IMR-90 (cell line): ENCODE results near the gene CIITA. TPM values are rescaled to one million over a fixed set of nuclear protein-coding genes. Genes with fewer than 3 reads are reported as not detected.

Source experiments
- ATAC-seq: fragments of 200-7000 bp; cut with Tn5 transposase; 2 replicates; pipeline ENCODE4 v1.9.1; 2020; ENCODE audit warnings: low read depth, mild to moderate bottlenecking, moderate library complexity
- BruUV-seq: library from RNA; stranded (reverse); fragments of 400-500 nt; replicated peaks from 2 replicates; lab custom pipeline; 2021; lab: Mats Ljungman, UMichigan
- CTCF ChIA-PET: fragments of 300-600 bp; formaldehyde crosslinking; extraction: SDS; loops from one replicate; lab custom pipeline; 2021; ENCODE audit warnings: antibody characterized with exemption; lab: Yijun Ruan, JAX
- POLR2A ChIA-PET: fragments of 300-600 bp; sonication (Branson Sonifier 250); formaldehyde crosslinking; loops from one replicate; lab custom pipeline; 2022; ENCODE audit warnings: antibody characterized with exemption; ENCODE audit not compliant: unreplicated experiment; lab: Charles Lee
- DNase-seq: peaks from one replicate; pipeline ENCODE4 v3.0.0; 2013
- H2AFZ ChIP-seq: replicated peaks from 2 replicates; pipeline ENCODE3; 2013; ENCODE audit warnings: low read length, mild to moderate bottlenecking; ENCODE audit not compliant: poor library complexity
- H2AK5ac ChIP-seq: 2 replicates; pipeline ENCODE4 v1.6.1; 2013; ENCODE audit warnings: low read depth, low read length, inconsistent platforms
- H2AK9ac ChIP-seq: replicated peaks from 2 replicates; pipeline ENCODE3; 2013; ENCODE audit warnings: mild to moderate bottlenecking, low read depth, low read length, moderate library complexity; ENCODE audit not compliant: poor library complexity
- H2BK120ac ChIP-seq: 2 replicates; pipeline ENCODE4 v1.6.1; 2013; ENCODE audit warnings: low read depth, low read length, inconsistent platforms
- H2BK15ac ChIP-seq: 3 replicates; pipeline ENCODE4 v1.6.1; 2013; ENCODE audit warnings: low read depth, low read length, inconsistent platforms
- H2BK20ac ChIP-seq: 2 replicates; pipeline ENCODE4 v1.6.1; 2013; ENCODE audit warnings: low read depth, mild to moderate bottlenecking, inconsistent platforms, low read length, moderate library complexity
- H2BK5ac ChIP-seq: 2 replicates; pipeline ENCODE4 v1.6.1; 2013; ENCODE audit warnings: mild to moderate bottlenecking, low read depth, low read length, inconsistent platforms; ENCODE audit not compliant: poor library complexity, severe bottlenecking
- H3K14ac ChIP-seq: replicated peaks from 2 replicates; pipeline ENCODE4 v1.6.1; 2013; ENCODE audit warnings: low read depth, low read length, inconsistent platforms
- H3K18ac ChIP-seq: 2 replicates; pipeline ENCODE4 v1.6.1; 2013; ENCODE audit warnings: low read depth, low read length, control low read depth
- H3K23ac ChIP-seq: 2 replicates; pipeline ENCODE4 v1.6.1; 2013; ENCODE audit warnings: low read depth, low read length, inconsistent platforms
- H3K27ac ChIP-seq: 2 replicates; pipeline ENCODE4 v1.5.1; 2013; ENCODE audit warnings: mild to moderate bottlenecking, control low read depth, low read length; ENCODE audit not compliant: insufficient read depth
- H3K27me3 ChIP-seq: 2 replicates; pipeline ENCODE4 v1.6.1; 2013; ENCODE audit warnings: low read length; ENCODE audit not compliant: control insufficient read depth, insufficient read depth
- H3K36me3 ChIP-seq: 2 replicates; pipeline ENCODE4 v1.6.1; 2013; ENCODE audit warnings: low read length, mixed read lengths; ENCODE audit not compliant: control insufficient read depth, insufficient read depth
- H3K4ac ChIP-seq: 2 replicates; pipeline ENCODE4 v1.6.1; 2013; ENCODE audit warnings: low read depth, low read length, inconsistent platforms
- H3K4me1 ChIP-seq: 2 replicates; pipeline ENCODE4 v1.6.1; 2013; ENCODE audit warnings: low read length, mixed read lengths; ENCODE audit not compliant: control insufficient read depth, insufficient read depth
- H3K4me2 ChIP-seq: 2 replicates; pipeline ENCODE4 v1.6.1; 2013; ENCODE audit warnings: low read depth, mild to moderate bottlenecking, control low read depth, low read length, moderate library complexity
- H3K4me3 ChIP-seq: 2 replicates; pipeline ENCODE4 v1.5.1; 2013; ENCODE audit warnings: low read depth, mild to moderate bottlenecking, control low read depth, low read length, moderate library complexity; ENCODE audit not compliant: insufficient read depth
- H3K56ac ChIP-seq: 2 replicates; pipeline ENCODE4 v1.6.1; 2013; ENCODE audit warnings: low read length, inconsistent platforms; ENCODE audit not compliant: insufficient read depth; ENCODE audit errors: extremely low read depth
- H3K79me1 ChIP-seq, 2 experiments: 2 replicates each; pipeline ENCODE4 v1.6.1; 2013; ENCODE audit warnings: low read length in 2 of 2, inconsistent platforms in 1 of 2, low read depth in 1 of 2
- H3K9ac ChIP-seq: 2 replicates; pipeline ENCODE4 v1.6.1; 2013; ENCODE audit warnings: low read depth, low read length, control low read depth
- H3K9me1 ChIP-seq: 2 replicates; pipeline ENCODE4 v1.6.1; 2013; ENCODE audit warnings: low read length, inconsistent platforms; ENCODE audit not compliant: insufficient read depth
- H3K9me3 ChIP-seq: 2 replicates; pipeline ENCODE4 v1.6.1; 2013; ENCODE audit warnings: low read length; ENCODE audit not compliant: control insufficient read depth, insufficient read depth
- H4K20me1 ChIP-seq: 2 replicates; pipeline ENCODE4 v1.6.1; 2013; ENCODE audit warnings: low read length, inconsistent platforms; ENCODE audit not compliant: insufficient read depth
- H4K5ac ChIP-seq: 2 replicates; pipeline ENCODE4 v1.6.1; 2013; ENCODE audit warnings: mild to moderate bottlenecking, low read depth, low read length, control low read depth
- H4K8ac ChIP-seq, 2 experiments: 2 replicates each; pipeline ENCODE4 v1.6.1; 2013; ENCODE audit warnings: low read depth in 2 of 2, low read length in 2 of 2, control low read depth in 1 of 2, inconsistent platforms in 1 of 2
- H4K91ac ChIP-seq: 2 replicates; pipeline ENCODE4 v1.6.1; 2013; ENCODE audit warnings: low read depth, low read length, inconsistent platforms; ENCODE audit not compliant: insufficient read depth
- BHLHE40 ChIP-seq: fragments of 150-350 bp; IDR thresholded peaks from 2 replicates; pipeline ENCODE4 v1.6.1; 2016; ENCODE audit warnings: mild to moderate bottlenecking, low read depth, low read length
- CEBPB ChIP-seq: IDR thresholded peaks from 2 replicates; pipeline ENCODE4 v1.6.1; 2012; ENCODE audit warnings: low read depth, low read length, improper control_type of control experiment
- CHD1 ChIP-seq: IDR thresholded peaks from 2 replicates; pipeline ENCODE4 v1.6.1; 2012; ENCODE audit warnings: low read depth, low read length, improper control_type of control experiment
- CTCF ChIP-seq: conservative IDR thresholded peaks from 2 replicates; pipeline ENCODE4 v1.5.1; 2012; ENCODE audit warnings: mild to moderate bottlenecking, low read depth, low read length, improper control_type of control experiment
- ELK1 ChIP-seq: fragments of 150-350 bp; IDR thresholded peaks from 2 replicates; pipeline ENCODE4 v1.6.1; 2016; ENCODE audit warnings: low read depth, mild to moderate bottlenecking, low read length, moderate library complexity, borderline replicate concordance
- FOS ChIP-seq: fragments of 150-350 bp; IDR thresholded peaks from 2 replicates; pipeline ENCODE4 v1.6.1; 2016; ENCODE audit warnings: low read depth, low read length
- MAFK ChIP-seq: IDR thresholded peaks from 2 replicates; pipeline ENCODE4 v1.6.1; 2012; ENCODE audit warnings: low read depth, low read length, improper control_type of control experiment
- MAZ ChIP-seq: IDR thresholded peaks from 2 replicates; pipeline ENCODE4 v1.6.1; 2012; ENCODE audit warnings: low read depth, mild to moderate bottlenecking, low read length, improper control_type of control experiment, moderate library complexity, borderline replicate concordance
- MXI1 ChIP-seq: IDR thresholded peaks from 2 replicates; pipeline ENCODE4 v1.6.1; 2012; ENCODE audit warnings: low read depth, mild to moderate bottlenecking, low read length, moderate library complexity, borderline replicate concordance
- NFE2L2 ChIP-seq: fragments of 150-350 bp; IDR thresholded peaks from 2 replicates; pipeline ENCODE4 v1.6.1; 2016; ENCODE audit warnings: low read depth, mild to moderate bottlenecking, low read length
- POLR2A ChIP-seq: IDR thresholded peaks from 2 replicates; pipeline ENCODE4 v1.6.1; 2012; ENCODE audit warnings: mild to moderate bottlenecking, low read depth, low read length
- RAD21 ChIP-seq: IDR thresholded peaks from 2 replicates; pipeline ENCODE4 v1.6.1; 2012; ENCODE audit warnings: low read length, improper control_type of control experiment
- RCOR1 ChIP-seq: IDR thresholded peaks from 2 replicates; pipeline ENCODE4 v1.6.1; 2012; ENCODE audit warnings: mild to moderate bottlenecking, low read length, improper control_type of control experiment; ENCODE audit not compliant: insufficient replicate concordance
- SMC3 ChIP-seq: fragments of 150-350 bp; IDR thresholded peaks from 2 replicates; pipeline ENCODE4 v1.6.1; 2016; ENCODE audit warnings: low read depth, mild to moderate bottlenecking, antibody characterized with exemption, low read length, moderate library complexity
- USF2 ChIP-seq: fragments of 150-350 bp; IDR thresholded peaks from 2 replicates; pipeline ENCODE4 v1.6.1; 2017; ENCODE audit warnings: mild to moderate bottlenecking, antibody characterized with exemption, low read length, low read depth
- WGBS, 2 experiments: methylation state at CpG; one replicate each; pipeline versions ENCODE4 v1.1.5 to v1.1.7; 2013; ENCODE audit warnings: missing lambda C conversion rate in 2 of 2; ENCODE audit not compliant: insufficient read length in 1 of 2; ENCODE audit errors: extremely low coverage in 2 of 2; 5-methylcytosine and 5-hydroxymethylcytosine counted together
- dilution Hi-C: fragments of 300-500 bp; cut with HindIII; formaldehyde crosslinking; loops from one replicate; pipeline ENCODE4 v1.14.3; 2018; ENCODE audit warnings: low sequenced_read_pairs; ENCODE audit not compliant: unreplicated experiment
- in situ Hi-C: fragments of 300-500 bp; cut with MboI; formaldehyde crosslinking; loops from 3 replicates; pipeline ENCODE4 v1.14.3; 2019; ENCODE audit warnings: low sequenced_read_pairs, inconsistent platforms, mixed read lengths
- intact Hi-C: fragments of 100-400 bp; cut with micrococcal nuclease; formaldehyde crosslinking; loops from 2 replicates; pipeline ENCODE4 v1.10.0; 2022
- polyA plus RNA-seq, 3 experiments: library from polyadenylated mRNA; depleted of rRNA; stranded (reverse); fragments of >200 nt; gene quantifications; 2 replicates each; pipeline ENCODE4 v1.2.3, GENCODE V29; 2012; ENCODE audit warnings: low replicate concordance in 1 of 3
- total RNA-seq: library from RNA; depleted of rRNA; stranded (reverse); fragments of >200 nt; gene quantifications from 2 replicates; pipeline ENCODE4 v1.2.3, GENCODE V29; 2012

CIITA gene
- total and polyA plus RNA-seq, 2 of the 4 experiments (the other 2 are of a cell fraction) = 0.10 TPM; not detected in 1

DNA sequence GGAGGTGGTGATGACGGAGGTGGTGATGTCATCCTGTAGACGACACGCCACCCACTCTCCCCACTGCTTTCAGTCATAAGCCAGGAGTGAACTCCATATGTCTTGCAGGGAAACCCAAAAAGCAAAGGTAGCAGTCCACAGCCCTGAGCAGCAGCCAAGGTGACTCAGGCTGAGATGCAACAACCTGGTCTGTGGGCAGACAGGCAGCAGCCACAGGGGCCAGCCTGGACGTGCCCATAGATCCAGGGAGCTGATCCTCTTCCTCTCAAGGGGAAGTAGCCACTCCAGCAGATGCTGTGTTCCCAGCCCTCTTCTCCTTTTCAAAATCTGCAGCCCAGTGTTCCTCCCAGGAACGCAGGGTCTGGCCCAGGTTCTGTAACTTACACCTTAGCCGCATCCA, 17.3 kb upstream of the CIITA start:
- H2BK120ac ChIP-seq = no peak overlapping the region
- TF ChIP-seq NFE2L2 = no peak
- no peak for TF ChIP-seq ELK1
- TF ChIP-seq SMC3 = no peak
- TF ChIP-seq CHD1 = no peak
- no peak for TF ChIP-seq MAZ
- no peak for TF ChIP-seq MXI1
- TF ChIP-seq USF2 = no peak
- no peak for TF ChIP-seq MAFK
- no peak for TF ChIP-seq RAD21
- no peak for TF ChIP-seq BHLHE40
- TF ChIP-seq CTCF = no peak
- TF ChIP-seq POLR2A = no peak
- TF ChIP-seq FOS = no peak
- no peak for TF ChIP-seq CEBPB
- no peak for TF ChIP-seq RCOR1
- H2AK5ac ChIP-seq = no peak overlapping the region
- POLR2A ChIA-PET = no interaction called here
- ATAC-seq = no peak
- H2BK20ac ChIP-seq = no peak overlapping the region
- H4K5ac ChIP-seq = no peak overlapping the region
- H4K91ac ChIP-seq = no peak overlapping the region
- intact Hi-C loops = no loop called here
- no peak overlapping the region for H2BK15ac ChIP-seq
- CTCF ChIA-PET = no interaction called here
- no peaks in the 10 kb centered on the region for H3K4me1 ChIP-seq
- H3K18ac ChIP-seq = no peak overlapping the region
- H2AFZ ChIP-seq = no peak overlapping the region
- no TSS peak for BruUV-seq
- H3K36me3 ChIP-seq = no peaks in the 10 kb centered on the region
- H3K56ac ChIP-seq = no peak overlapping the region
- H2BK5ac ChIP-seq = peak overlapping the region; percentile 54
- 60% methylated on average over 1 of the region's 6 CpGs; no CpG with 5 or more reads in 1 of the 2 experiments for WGBS, 2 experiments
- DNase-seq = no peak
- no peaks in the 10 kb centered on the region for H3K9me3 ChIP-seq
- H3K4me3 ChIP-seq = no peak overlapping the region
- H2AK9ac ChIP-seq = no peak overlapping the region
- H3K27me3 ChIP-seq = peaks cover 2% of the 10 kb centered on the region
- no peak overlapping the region for H4K8ac ChIP-seq
- H3K14ac ChIP-seq = no peak overlapping the region
- no peak overlapping the region for H3K4ac ChIP-seq
- no peak overlapping the region for H3K27ac ChIP-seq
- no peaks in the 10 kb centered on the region for H4K20me1 ChIP-seq
- H3K4me2 ChIP-seq = no peak overlapping the region
- H3K9me1 ChIP-seq = no peaks in the 10 kb centered on the region
- H3K23ac ChIP-seq = no peak overlapping the region
- no peak overlapping the region for H3K9ac ChIP-seq
- in situ Hi-C loops = no loop called here
- dilution Hi-C loops = no loop called here
- no peaks in the 10 kb centered on the region for H3K79me1 ChIP-seq
